ENCODE measurements around the gene VPS13A.

Gene VPS13A

GRCh38 chr9:77161966-77162365 is 15.4 kb upstream of the VPS13A start:
- WGBS: no CpG with 5 or more reads among the region's 1 CpG
- no peak overlapping the region for H3K9ac ChIP-seq (ENCODE audit: low read depth, low read length)
- no peaks in the 10 kb centered on the region for H3K36me3 ChIP-seq (ENCODE audit: insufficient read depth, low read length)
- H3K4me1 ChIP-seq (ENCODE audit: insufficient read depth, low read length): peaks cover 8% of the 10 kb centered on the region; the same call in 1 of the 2 replicates
- H3K9me3 ChIP-seq (ENCODE audit: insufficient read depth, low read depth, low read length): no peaks in the 10 kb centered on the region
- no peaks in the 10 kb centered on the region for H3K27me3 ChIP-seq (ENCODE audit: insufficient read depth, low read length)
- H3K27ac ChIP-seq (ENCODE audit: low read depth, low read length): no peak overlapping the region
- H3K4me3 ChIP-seq (ENCODE audit: low read length): no peak overlapping the region

GRCh38 chr9:77162366-77162765 is 15.0 kb upstream of the VPS13A start:
- WGBS: 92% methylated on average over 4 of the region's 4 CpGs
- H3K27ac ChIP-seq (ENCODE audit: low read depth, low read length): no peak overlapping the region
- H3K9me3 ChIP-seq (ENCODE audit: insufficient read depth, low read depth, low read length): no peaks in the 10 kb centered on the region
- H3K36me3 ChIP-seq (ENCODE audit: insufficient read depth, low read length): no peaks in the 10 kb centered on the region
- H3K27me3 ChIP-seq (ENCODE audit: insufficient read depth, low read length): no peaks in the 10 kb centered on the region
- no peak overlapping the region for H3K4me3 ChIP-seq (ENCODE audit: low read length)
- H3K4me1 ChIP-seq (ENCODE audit: insufficient read depth, low read length): peaks cover 12% of the 10 kb centered on the region
- no peak overlapping the region for H3K9ac ChIP-seq (ENCODE audit: low read depth, low read length)

GRCh38 chr9:77163884-77164283 is 13.4 kb upstream of the VPS13A start:
- no peaks in the 10 kb centered on the region for H3K36me3 ChIP-seq (ENCODE audit: insufficient read depth, low read length)
- no peak overlapping the region for H3K4me3 ChIP-seq (ENCODE audit: low read length)
- no peaks in the 10 kb centered on the region for H3K27me3 ChIP-seq (ENCODE audit: insufficient read depth, low read length)
- H3K4me1 ChIP-seq (ENCODE audit: insufficient read depth, low read length): peaks cover 12% of the 10 kb centered on the region
- no peak overlapping the region for H3K27ac ChIP-seq (ENCODE audit: low read depth, low read length)
- no peaks in the 10 kb centered on the region for H3K9me3 ChIP-seq (ENCODE audit: insufficient read depth, low read depth, low read length)
- WGBS: 90% methylated on average over 3 of the region's 4 CpGs
- H3K9ac ChIP-seq (ENCODE audit: low read depth, low read length): no peak overlapping the region

GRCh38 chr9:77166193-77166592 is 11.1 kb upstream of the VPS13A start:
- H3K9ac ChIP-seq (ENCODE audit: low read depth, low read length): no peak overlapping the region
- peaks cover 12% of the 10 kb centered on the region for H3K4me1 ChIP-seq (ENCODE audit: insufficient read depth, low read length)
- no peak overlapping the region for H3K27ac ChIP-seq (ENCODE audit: low read depth, low read length)
- H3K9me3 ChIP-seq (ENCODE audit: insufficient read depth, low read depth, low read length): no peaks in the 10 kb centered on the region
- no peaks in the 10 kb centered on the region for H3K36me3 ChIP-seq (ENCODE audit: insufficient read depth, low read length)
- 89% methylated on average over 4 of the region's 4 CpGs for WGBS
- H3K27me3 ChIP-seq (ENCODE audit: insufficient read depth, low read length): no peaks in the 10 kb centered on the region
- no peak overlapping the region for H3K4me3 ChIP-seq (ENCODE audit: low read length)

GRCh38 chr9:77170991-77171699 is 6.2 kb upstream of the VPS13A start:
- WGBS: 91% methylated on average over 1 of the region's 2 CpGs
- H3K9ac ChIP-seq (ENCODE audit: low read depth, low read length): no peak overlapping the region
- H3K27ac ChIP-seq (ENCODE audit: low read depth, low read length): no peak overlapping the region
- no peaks in the 10 kb centered on the region for H3K9me3 ChIP-seq (ENCODE audit: insufficient read depth, low read depth, low read length)
- peaks cover 12% of the 10 kb centered on the region for H3K4me1 ChIP-seq (ENCODE audit: insufficient read depth, low read length)
- H3K27me3 ChIP-seq (ENCODE audit: insufficient read depth, low read length): peaks cover 6% of the 10 kb centered on the region; the same call in 1 of the 2 replicates
- no peak overlapping the region for H3K4me3 ChIP-seq (ENCODE audit: low read length)
- no peaks in the 10 kb centered on the region for H3K36me3 ChIP-seq (ENCODE audit: insufficient read depth, low read length)

- Histone ChIP-seq H3K27me3 (ENCODE audit: insufficient read depth, low read length) (peaks cover 6% of the 10 kb centered on the region; the same call in 1 of the 2 replicates), H3K4me3 (ENCODE audit: low read length) (no peak overlapping the region), H3K27ac (ENCODE audit: low read depth, low read length) (no peak overlapping the region), H3K36me3 (ENCODE audit: insufficient read depth, low read length) (no peaks in the 10 kb centered on the region), H3K9me3 (ENCODE audit: insufficient read depth, low read depth, low read length) (no peaks in the 10 kb centered on the region), H3K9ac (ENCODE audit: low read depth, low read length) (no peak overlapping the region), H3K4me1 (ENCODE audit: insufficient read depth, low read length) (peaks cover 8% of the 10 kb centered on the region; the same call in 1 of the 2 replicates)
- 76% methylated on average over 1 of the region's 2 CpGs for WGBS
Observed at GRCh38 chr9:77175151-77175550, 2.2 kb upstream of the VPS13A start.

GRCh38 chr9:77176106-77176505 is 1.2 kb upstream of the VPS13A start:
- Histone ChIP-seq H3K4me1 (ENCODE audit: insufficient read depth, low read length) (peaks cover 14% of the 10 kb centered on the region), H3K9ac (ENCODE audit: low read depth, low read length) (no peak overlapping the region), H3K27me3 (ENCODE audit: insufficient read depth, low read length) (peaks cover 6% of the 10 kb centered on the region; the same call in 1 of the 2 replicates), H3K36me3 (ENCODE audit: insufficient read depth, low read length) (no peaks in the 10 kb centered on the region), H3K4me3 (ENCODE audit: low read length) (no peak overlapping the region), H3K27ac (ENCODE audit: low read depth, low read length) (no peak overlapping the region), H3K9me3 (ENCODE audit: insufficient read depth, low read depth, low read length) (no peaks in the 10 kb centered on the region)
- WGBS: 84% methylated on average over 4 of the region's 4 CpGs

- peaks cover 14% of the 10 kb centered on the region for H3K4me1 ChIP-seq (ENCODE audit: insufficient read depth, low read length)
- peaks cover 6% of the 10 kb centered on the region; the same call in 1 of the 2 replicates for H3K27me3 ChIP-seq (ENCODE audit: insufficient read depth, low read length)
- H3K27ac ChIP-seq (ENCODE audit: low read depth, low read length): peak overlapping the region; percentile 20; the same call in 1 of the 2 replicates
- 6% methylated on average over 10 of the region's 10 CpGs for WGBS
- no peaks in the 10 kb centered on the region for H3K36me3 ChIP-seq (ENCODE audit: insufficient read depth, low read length)
- H3K9ac ChIP-seq (ENCODE audit: low read depth, low read length): no peak overlapping the region
- H3K9me3 ChIP-seq (ENCODE audit: insufficient read depth, low read depth, low read length): no peaks in the 10 kb centered on the region
- H3K4me3 ChIP-seq (ENCODE audit: low read length): peak overlapping the region; percentile 87
Observed at GRCh38 chr9:77176686-77177142, 620 bp upstream of the VPS13A start.

- Histone ChIP-seq H3K4me3 (ENCODE audit: low read length) (peak overlapping the region; percentile 87), H3K27me3 (ENCODE audit: insufficient read depth, low read length) (peaks cover 6% of the 10 kb centered on the region; the same call in 1 of the 2 replicates), H3K27ac (ENCODE audit: low read depth, low read length) (peak overlapping the region; percentile 66; the same call in 1 of the 2 replicates), H3K36me3 (ENCODE audit: insufficient read depth, low read length) (no peaks in the 10 kb centered on the region), H3K4me1 (ENCODE audit: insufficient read depth, low read length) (peaks cover 14% of the 10 kb centered on the region), H3K9ac (ENCODE audit: low read depth, low read length) (peak overlapping the region; percentile 79), H3K9me3 (ENCODE audit: insufficient read depth, low read depth, low read length) (no peaks in the 10 kb centered on the region)
- under 1% methylated on average over 57 of the region's 57 CpGs for WGBS
Observed at GRCh38 chr9:77177894-77178794, 810 bp downstream of the VPS13A start.

GRCh38 chr9:77180056-77180455 is 2.7 kb downstream of the VPS13A start:
- Histone ChIP-seq H3K27ac (ENCODE audit: low read depth, low read length) (no peak overlapping the region), H3K36me3 (ENCODE audit: insufficient read depth, low read length) (no peaks in the 10 kb centered on the region), H3K4me1 (ENCODE audit: insufficient read depth, low read length) (peaks cover 14% of the 10 kb centered on the region), H3K9me3 (ENCODE audit: insufficient read depth, low read depth, low read length) (no peaks in the 10 kb centered on the region), H3K4me3 (ENCODE audit: low read length) (no peak overlapping the region), H3K9ac (ENCODE audit: low read depth, low read length) (no peak overlapping the region), H3K27me3 (ENCODE audit: insufficient read depth, low read length) (peaks cover 6% of the 10 kb centered on the region; the same call in 1 of the 2 replicates)

GRCh38 chr9:77183581-77183980 is 6.2 kb downstream of the VPS13A start:
- no peaks in the 10 kb centered on the region for H3K36me3 ChIP-seq (ENCODE audit: insufficient read depth, low read length)
- H3K9ac ChIP-seq (ENCODE audit: low read depth, low read length): no peak overlapping the region
- H3K9me3 ChIP-seq (ENCODE audit: insufficient read depth, low read depth, low read length): no peaks in the 10 kb centered on the region
- H3K4me1 ChIP-seq (ENCODE audit: insufficient read depth, low read length): peaks cover 13% of the 10 kb centered on the region
- H3K27ac ChIP-seq (ENCODE audit: low read depth, low read length): no peak overlapping the region
- H3K4me3 ChIP-seq (ENCODE audit: low read length): no peak overlapping the region
- H3K27me3 ChIP-seq (ENCODE audit: insufficient read depth, low read length): no peaks in the 10 kb centered on the region

Data from HUES64 (cell line).